ENCODE data around the gene MTRF1.

DNA sequence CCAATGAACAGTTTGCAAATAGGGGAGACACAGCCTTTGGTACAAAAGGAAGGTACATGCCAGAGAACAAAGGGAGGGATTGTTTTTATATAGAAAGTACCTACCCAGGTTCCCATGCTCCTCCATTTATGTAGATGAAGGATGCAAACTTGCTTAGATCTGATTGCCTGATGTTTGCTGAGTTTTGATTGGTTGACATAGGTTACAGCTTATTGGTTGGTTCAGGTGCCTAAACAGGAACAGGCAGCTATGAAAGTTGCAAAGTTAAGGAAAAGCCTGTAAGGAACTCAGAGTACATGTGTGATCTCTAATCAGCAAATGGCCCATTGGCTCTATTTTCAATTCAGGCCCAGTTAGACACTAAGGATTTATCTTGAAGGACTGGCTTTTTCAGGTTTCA is 41.2 kb upstream of the MTRF1 start:
- TF ChIP-seq GATA2 (IDR thresholded peaks at IDR 0.05; ENCODE audit: low read depth, low read length): no peak
- no peak for TF ChIP-seq GATA3 (IDR thresholded peaks at IDR 0.05; ENCODE audit: low read depth, low read length)
